Smooth muscle cell (in vitro differentiated cells): ENCODE data around the gene ABAT. TPM values are rescaled to one million over a fixed set of nuclear protein-coding genes. Genes with fewer than 3 reads are reported as not detected.

Source experiments
- DNase-seq: peaks from one replicate; lab custom pipeline; 2025; ENCODE audit not compliant: unreplicated experiment; lab: John Stamatoyannopoulos, UW
- H2AFZ ChIP-seq: fragments of 200-600 bp; sonication (generic); 2 replicates; pipeline ENCODE4 v1.6.0; 2016; ENCODE audit warnings: antibody characterized with exemption, low read depth, mild to moderate bottlenecking
- H3F3A ChIP-seq: fragments of 200-600 bp; sonication (generic); 2 replicates; pipeline ENCODE4 v1.6.0; 2017; ENCODE audit warnings: antibody characterized with exemption, low read depth
- H3K27ac ChIP-seq: fragments of 200-600 bp; sonication (generic); 2 replicates; pipeline ENCODE4 v1.5.1; 2016; ENCODE audit warnings: low read depth, mild to moderate bottlenecking
- H3K27me3 ChIP-seq: fragments of 200-600 bp; sonication (generic); 2 replicates; pipeline ENCODE4 v1.6.1; 2016; ENCODE audit warnings: low read depth, mild to moderate bottlenecking
- H3K36me3 ChIP-seq: fragments of 200-600 bp; sonication (generic); 2 replicates; pipeline ENCODE4 v1.5.1; 2016; ENCODE audit warnings: low read depth
- H3K4me1 ChIP-seq: fragments of 200-600 bp; sonication (generic); 2 replicates; pipeline ENCODE4 v1.5.1; 2016; ENCODE audit warnings: low read depth
- H3K4me2 ChIP-seq: fragments of 200-600 bp; sonication (generic); 2 replicates; pipeline ENCODE4 v1.6.0; 2016; ENCODE audit warnings: mild to moderate bottlenecking
- H3K4me3 ChIP-seq: fragments of 200-600 bp; sonication (generic); 2 replicates; pipeline ENCODE4 v1.5.1; 2016; ENCODE audit warnings: mild to moderate bottlenecking
- H3K79me2 ChIP-seq: fragments of 200-600 bp; sonication (generic); 2 replicates; pipeline ENCODE4 v1.6.0; 2016; ENCODE audit warnings: low read depth, mild to moderate bottlenecking
- H3K9ac ChIP-seq: fragments of 200-600 bp; sonication (generic); 2 replicates; pipeline ENCODE4 v1.6.0; 2016; ENCODE audit warnings: low read depth
- H3K9me3 ChIP-seq: fragments of 200-600 bp; sonication (generic); replicated peaks from 2 replicates; pipeline ENCODE4 v1.5.1; 2016; ENCODE audit warnings: low read depth
- H4K20me1 ChIP-seq: fragments of 200-600 bp; sonication (generic); 2 replicates; pipeline ENCODE4 v1.6.0; 2016; ENCODE audit warnings: low read depth
- CTCF ChIP-seq: fragments of 200-600 bp; sonication (generic); IDR thresholded peaks from 2 replicates; pipeline ENCODE4 v1.5.1; 2017; ENCODE audit warnings: borderline replicate concordance, mild to moderate bottlenecking, antibody characterized with exemption; ENCODE audit not compliant: insufficient read depth, poor library complexity, severe bottlenecking
- WGBS: methylation state at CpG from one replicate; pipeline ENCODE4 v1.1.7; 2016; ENCODE audit warnings: low lambda C conversion rate; 5-methylcytosine and 5-hydroxymethylcytosine counted together
- polyA plus RNA-seq: library from polyadenylated mRNA; unstranded; fragments of >200 nt; fragmentation: Nextera tagmentation; extraction: Ambion mirVana; gene quantifications from 2 replicates; pipeline ENCODE4 v1.2.1, GENCODE V29; 2016
- total RNA-seq: library from RNA; depleted of rRNA; stranded (reverse); fragments of >200 nt; gene quantifications from 2 replicates; pipeline ENCODE4 v1.2.3, GENCODE V29; 2014

Gene ABAT
- total and polyA plus RNA-seq, 2 experiments from 2014 or later: 9.2 to 11.3 TPM

GRCh38 chr16:8774208-8774607, 99.8 kb downstream of the ABAT start:
- no peak overlapping the region for H3K27ac ChIP-seq
- no peak overlapping the region for H3K4me2 ChIP-seq
- no peak for DNase-seq
- H3K4me1 ChIP-seq: no peaks in the 10 kb centered on the region
- no peak overlapping the region for H3K4me3 ChIP-seq
- H3K27me3 ChIP-seq: no peaks in the 10 kb centered on the region
- H3K9ac ChIP-seq: no peak overlapping the region
- H3K9me3 ChIP-seq: no peaks in the 10 kb centered on the region
- no peaks in the 10 kb centered on the region for H3K36me3 ChIP-seq
- no peaks in the 10 kb centered on the region for H3K79me2 ChIP-seq
- H2AFZ ChIP-seq: no peak overlapping the region
- 96% methylated on average over 11 of the region's 11 CpGs for WGBS
- no peaks in the 10 kb centered on the region for H3F3A ChIP-seq
- TF ChIP-seq CTCF: no peak
- no peaks in the 10 kb centered on the region for H4K20me1 ChIP-seq

GRCh38 chr16:8775359-8775758, 100.9 kb downstream of the ABAT start:
- Histone ChIP-seq H3F3A (no peaks in the 10 kb centered on the region), H3K9ac (no peak overlapping the region), H3K27me3 (no peaks in the 10 kb centered on the region), H4K20me1 (no peaks in the 10 kb centered on the region), H3K4me3 (no peak overlapping the region), H3K9me3 (no peaks in the 10 kb centered on the region), H3K27ac (no peak overlapping the region), H3K4me2 (no peak overlapping the region), H3K36me3 (no peaks in the 10 kb centered on the region), H3K79me2 (no peaks in the 10 kb centered on the region), H2AFZ (no peak overlapping the region), H3K4me1 (no peaks in the 10 kb centered on the region)
- TF ChIP-seq CTCF: no peak
- 91% methylated on average over 1 of the region's 1 CpG for WGBS
- no peak for DNase-seq

GRCh38 chr16:8776129-8776584, 101.7 kb downstream of the ABAT start:
- H3K36me3 ChIP-seq: no peaks in the 10 kb centered on the region
- H3F3A ChIP-seq: no peaks in the 10 kb centered on the region
- H4K20me1 ChIP-seq: no peaks in the 10 kb centered on the region
- 81% methylated on average over 12 of the region's 12 CpGs for WGBS
- H3K9me3 ChIP-seq: no peaks in the 10 kb centered on the region
- no peak overlapping the region for H3K9ac ChIP-seq
- DNase-seq: no peak
- no peak overlapping the region for H3K4me2 ChIP-seq
- no peak for TF ChIP-seq CTCF
- H3K4me3 ChIP-seq: no peak overlapping the region
- H2AFZ ChIP-seq: no peak overlapping the region
- H3K27me3 ChIP-seq: no peaks in the 10 kb centered on the region
- H3K79me2 ChIP-seq: no peaks in the 10 kb centered on the region
- H3K27ac ChIP-seq: no peak overlapping the region
- no peaks in the 10 kb centered on the region for H3K4me1 ChIP-seq

- DNase-seq: no peak
- H3K9me3 ChIP-seq: no peaks in the 10 kb centered on the region
- no peaks in the 10 kb centered on the region for H3K27me3 ChIP-seq
- H3K36me3 ChIP-seq: no peaks in the 10 kb centered on the region
- TF ChIP-seq CTCF: no peak
- H3K9ac ChIP-seq: no peak overlapping the region
- no peaks in the 10 kb centered on the region for H4K20me1 ChIP-seq
- H3K4me2 ChIP-seq: no peak overlapping the region
- no peaks in the 10 kb centered on the region for H3F3A ChIP-seq
- WGBS: 91% methylated on average over 7 of the region's 7 CpGs
- no peaks in the 10 kb centered on the region for H3K79me2 ChIP-seq
- no peaks in the 10 kb centered on the region for H3K4me1 ChIP-seq
- H3K27ac ChIP-seq: no peak overlapping the region
- no peak overlapping the region for H3K4me3 ChIP-seq
- no peak overlapping the region for H2AFZ ChIP-seq
These were observed 102.8 kb downstream of the ABAT start for GRCh38 chr16:8777217-8777616.
